ENCODE results near the gene ORAI3. TPM values are rescaled to one million over a fixed set of nuclear protein-coding genes. Genes with fewer than 3 reads are reported as not detected.

ORAI3 gene
- total RNA-seq, 1 experiment from 2014 or later, result 5.7 TPM

DNA sequence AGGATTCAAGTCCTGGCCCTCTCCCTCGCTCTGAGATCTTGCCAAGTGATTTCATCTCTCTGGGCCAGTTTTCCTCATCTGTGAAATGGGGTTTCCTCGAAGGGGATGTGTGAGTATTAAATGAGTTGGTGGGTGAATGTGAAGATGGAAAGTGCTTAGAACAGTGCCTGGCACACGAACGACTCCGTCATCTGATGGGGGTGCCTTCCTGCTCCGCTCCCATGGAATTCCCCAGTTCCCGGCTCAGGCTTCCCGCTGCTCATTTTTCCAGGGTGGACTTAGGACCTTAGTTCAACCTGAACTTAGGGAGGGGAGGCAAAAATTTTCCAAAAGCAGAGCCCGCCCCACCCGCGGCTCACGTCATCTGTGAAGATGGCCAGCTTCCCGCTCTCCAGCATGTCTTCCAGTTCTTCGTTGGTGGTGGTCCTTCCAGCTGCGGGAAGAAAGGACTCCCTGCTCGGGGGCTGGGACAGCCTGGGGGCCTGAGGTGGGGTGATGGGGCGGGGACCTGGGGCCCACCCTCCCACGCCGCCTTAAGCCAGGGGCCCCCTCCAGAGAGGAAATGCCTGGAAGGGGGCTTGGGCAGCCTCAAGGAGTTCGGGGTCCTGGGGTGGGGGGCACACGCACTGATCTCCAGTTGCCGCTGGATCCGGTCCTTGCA is 47.6 kb downstream of the ORAI3 start:
- Histone ChIP-seq H3K36me3 (ENCODE audit: low read depth, low read length) (no peaks in the 10 kb centered on the region), H3K9ac (ENCODE audit: low read length) (peak overlapping the region; percentile 85), H3F3A (ENCODE audit: low read length, unreplicated experiment) (no peaks in the 10 kb centered on the region), H3K79me2 (ENCODE audit: low read length) (no peaks in the 10 kb centered on the region), H3K4me3 (ENCODE audit: low read length) (peak overlapping the region; percentile 83), H2AFZ (ENCODE audit: low read length) (peak overlapping the region; percentile 71), H3K4me1 (ENCODE audit: insufficient read depth, low read length) (peaks cover 31% of the 10 kb centered on the region), H3K4me2 (ENCODE audit: low read length) (peak overlapping the region; percentile 100), H3K9me2 (replicated peaks; ENCODE audit: low read length) (no peaks in the 10 kb centered on the region), H3K27ac (ENCODE audit: low read length) (peak overlapping the region; percentile 74), H3K9me3 (ENCODE audit: low read length) (no peaks in the 10 kb centered on the region), H3K27me3 (ENCODE audit: low read length) (no peaks in the 10 kb centered on the region), H4K20me1 (ENCODE audit: low read length) (no peaks in the 10 kb centered on the region)
- POLR2A ChIA-PET (ENCODE audit: unreplicated experiment), result no interaction called here
- BruUV-seq (replicated peaks), result TSS peak; percentile 86
- TF ChIP-seq EZH2 (IDR thresholded peaks at IDR 0.05; ENCODE audit: low read length, unreplicated experiment) (no peak), EZH2phosphoT487 (IDR thresholded peaks at IDR 0.05; ENCODE audit: borderline replicate concordance, low read length) (no peak)
- TF ChIP-seq, protein P1, sequence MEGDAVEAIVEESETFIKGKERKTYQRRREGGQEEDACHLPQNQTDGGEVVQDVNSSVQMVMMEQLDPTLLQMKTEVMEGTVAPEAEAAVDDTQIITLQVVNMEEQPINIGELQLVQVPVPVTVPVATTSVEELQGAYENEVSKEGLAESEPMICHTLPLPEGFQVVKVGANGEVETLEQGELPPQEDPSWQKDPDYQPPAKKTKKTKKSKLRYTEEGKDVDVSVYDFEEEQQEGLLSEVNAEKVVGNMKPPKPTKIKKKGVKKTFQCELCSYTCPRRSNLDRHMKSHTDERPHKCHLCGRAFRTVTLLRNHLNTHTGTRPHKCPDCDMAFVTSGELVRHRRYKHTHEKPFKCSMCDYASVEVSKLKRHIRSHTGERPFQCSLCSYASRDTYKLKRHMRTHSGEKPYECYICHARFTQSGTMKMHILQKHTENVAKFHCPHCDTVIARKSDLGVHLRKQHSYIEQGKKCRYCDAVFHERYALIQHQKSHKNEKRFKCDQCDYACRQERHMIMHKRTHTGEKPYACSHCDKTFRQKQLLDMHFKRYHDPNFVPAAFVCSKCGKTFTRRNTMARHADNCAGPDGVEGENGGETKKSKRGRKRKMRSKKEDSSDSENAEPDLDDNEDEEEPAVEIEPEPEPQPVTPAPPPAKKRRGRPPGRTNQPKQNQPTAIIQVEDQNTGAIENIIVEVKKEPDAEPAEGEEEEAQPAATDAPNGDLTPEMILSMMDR (conservative IDR thresholded peaks at IDR 0.05; ENCODE audit: low read depth, low read length), result no peak
- DNase-seq, result peak; percentile 12
- CTCF ChIA-PET, result no interaction called here
- intact Hi-C loops (cut with micrococcal nuclease), result loop anchor here (5.0 kb wide), 2 partner anchors 36 to 76 kb away; partner anchors contain the start of genes STX4, ZNF646 and ZNF668
- no peak for ATAC-seq

DNA sequence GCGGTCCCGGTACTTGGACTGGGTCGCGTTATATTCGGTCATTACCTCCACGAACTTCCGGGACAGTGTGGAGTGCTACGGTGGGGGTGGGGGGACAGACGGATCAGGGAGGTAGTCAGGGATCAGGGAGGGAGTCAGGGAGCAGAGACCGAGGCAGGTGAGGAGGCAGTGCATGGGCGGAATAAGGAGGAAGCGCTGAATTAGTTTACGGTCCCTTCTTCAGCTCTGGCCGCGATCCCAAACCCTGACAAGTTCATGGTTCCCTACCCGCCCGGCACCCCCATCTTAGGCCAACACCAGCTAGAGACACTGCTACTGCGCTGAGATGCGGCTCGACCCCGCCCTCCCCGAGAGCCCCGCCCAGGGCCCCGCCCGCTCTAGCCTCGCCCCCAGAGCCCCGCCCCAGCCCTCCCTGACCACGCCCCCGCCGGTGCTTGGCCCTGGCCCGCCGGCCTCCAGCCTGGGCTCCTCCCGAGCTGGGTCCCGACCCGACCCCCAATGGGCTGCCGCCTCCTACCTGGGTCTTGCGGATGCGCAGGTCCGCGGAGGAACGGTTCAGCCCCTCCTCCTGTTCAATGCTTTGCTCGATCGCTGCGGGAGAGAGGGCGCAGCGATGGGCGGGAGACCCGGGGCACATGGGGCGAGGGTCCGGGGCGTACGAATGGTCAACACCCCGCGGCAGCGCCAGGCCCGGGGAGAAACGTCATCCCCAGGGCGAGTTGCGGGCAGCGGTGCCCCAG is 48.3 kb downstream of the ORAI3 start:
- no peaks in the 10 kb centered on the region for H3K36me3 ChIP-seq (ENCODE audit: low read depth, low read length)
- intact Hi-C loops (cut with micrococcal nuclease), result loop anchor here (5.0 kb wide), 2 partner anchors 35 to 75 kb away; partner anchors contain the start of genes STX4, ZNF646 and ZNF668
- peak overlapping the region; percentile 100 for H3K4me2 ChIP-seq (ENCODE audit: low read length)
- no peak for TF ChIP-seq EZH2phosphoT487 (IDR thresholded peaks at IDR 0.05; ENCODE audit: borderline replicate concordance, low read length)
- no peak for TF ChIP-seq EZH2 (IDR thresholded peaks at IDR 0.05; ENCODE audit: low read length, unreplicated experiment)
- TF ChIP-seq, protein P1 (conservative IDR thresholded peaks at IDR 0.05; ENCODE audit: low read depth, low read length), result no peak
- peak overlapping the region; percentile 83 for H3K4me3 ChIP-seq (ENCODE audit: low read length)
- H4K20me1 ChIP-seq (ENCODE audit: low read length), result no peaks in the 10 kb centered on the region
- H3K9me3 ChIP-seq (ENCODE audit: low read length), result no peaks in the 10 kb centered on the region
- ChIA-PET POLR2A (ENCODE audit: unreplicated experiment) (no interaction called here), CTCF (no interaction called here)
- H3K9ac ChIP-seq (ENCODE audit: low read length), result peak overlapping the region; percentile 85
- peaks cover 31% of the 10 kb centered on the region for H3K4me1 ChIP-seq (ENCODE audit: insufficient read depth, low read length)
- no TSS peak for BruUV-seq (replicated peaks)
- no peaks in the 10 kb centered on the region for H3K9me2 ChIP-seq (replicated peaks; ENCODE audit: low read length)
- peak overlapping the region; percentile 86 for H3K27ac ChIP-seq (ENCODE audit: low read length)
- H3K79me2 ChIP-seq (ENCODE audit: low read length), result no peaks in the 10 kb centered on the region
- ATAC-seq, result peak; percentile 80
- H3K27me3 ChIP-seq (ENCODE audit: low read length), result no peaks in the 10 kb centered on the region
- H3F3A ChIP-seq (ENCODE audit: low read length, unreplicated experiment), result no peaks in the 10 kb centered on the region
- peak; percentile 68 for DNase-seq
- H2AFZ ChIP-seq (ENCODE audit: low read length), result peak overlapping the region; percentile 80
